GM12878 (cell line): ENCODE results near the gene HNRNPF. TPM values are rescaled to one million over a fixed set of nuclear protein-coding genes. Genes with fewer than 3 reads are reported as not detected.

Experiments used
- ATAC-seq: fragments of 200-7000 bp; cut with Tn5 transposase; 3 replicates; pipeline ENCODE4 v1.9.1; 2020; ENCODE audit warnings: mild to moderate bottlenecking, moderate library complexity
- BruUV-seq: library from RNA; stranded (reverse); fragments of 400-500 nt; replicated peaks from 2 replicates; lab custom pipeline; 2021; lab: Mats Ljungman, UMichigan
- CTCF ChIA-PET: fragments of 300-600 bp; sonication (Branson Sonifier 250); formaldehyde crosslinking; extraction: SDS; loops from one replicate; lab custom pipeline; 2021; ENCODE audit warnings: inconsistent platforms; lab: Yijun Ruan, JAX
- POLR2A ChIA-PET: fragments of 350-600 bp; formaldehyde crosslinking; extraction: SDS; loops from one replicate; lab custom pipeline; 2021; ENCODE audit warnings: inconsistent platforms; lab: Charles Lee
- RAD21 ChIA-PET: fragments of 300-600 bp; sonication (Branson Sonifier 250); formaldehyde crosslinking; loops from one replicate; lab custom pipeline; 2023; ENCODE audit warnings: antibody characterized with exemption; ENCODE audit not compliant: unreplicated experiment; lab: Charles Lee
- SMC1A ChIA-PET: fragments of 300-600 bp; sonication (Branson Sonifier 250); formaldehyde crosslinking; loops from one replicate; lab custom pipeline; 2023; ENCODE audit not compliant: unreplicated experiment, uncharacterized antibody; lab: Charles Lee
- DNase-seq: peaks from one replicate; pipeline ENCODE4 v3.0.0-alpha.2; 2011; ENCODE audit warnings: low read depth, low spot score
- FAIRE-seq: peaks from 3 replicates; lab custom pipeline; 2011; peaks lifted over from hg19 to GRCh38; lab: Jason Lieb, UNC
- H2AFZ ChIP-seq: 2 replicates; pipeline ENCODE4 v1.6.0; 2011; ENCODE audit warnings: low read depth, low read length, control low read depth; ENCODE audit not compliant: control insufficient read depth
- H3K27ac ChIP-seq: 2 replicates; pipeline ENCODE4 v1.5.1; 2011; ENCODE audit warnings: control low read depth; ENCODE audit not compliant: control insufficient read depth, insufficient read depth
- H3K27me3 ChIP-seq, 2 experiments: replicated peaks in 1 of 2; 2 replicates each; pipeline versions ENCODE4 v1.6.0 to v1.6.1; 2011; ENCODE audit warnings: low read length in 1 of 2; ENCODE audit not compliant: control insufficient read depth in 2 of 2, insufficient read depth in 2 of 2
- H3K36me3 ChIP-seq, 2 experiments: 2 replicates each; pipeline ENCODE4 v1.5.1; 2011; ENCODE audit warnings: low read length in 1 of 2; ENCODE audit not compliant: control insufficient read depth in 2 of 2, insufficient read depth in 2 of 2
- H3K4me1 ChIP-seq: 2 replicates; pipeline ENCODE4 v1.6.1; 2011; ENCODE audit warnings: mild to moderate bottlenecking, low read length, moderate library complexity, mixed read lengths; ENCODE audit not compliant: control insufficient read depth, insufficient read depth
- H3K4me2 ChIP-seq: 2 replicates; pipeline ENCODE4 v1.6.0; 2011; ENCODE audit warnings: control low read depth; ENCODE audit not compliant: control insufficient read depth, insufficient read depth
- H3K4me3 ChIP-seq: fragments of 200-600 bp; sonication (generic); 2 replicates; pipeline ENCODE4 v1.5.1; 2016
- H3K79me2 ChIP-seq: 2 replicates; pipeline ENCODE4 v1.6.0; 2011; ENCODE audit warnings: low read length; ENCODE audit not compliant: control insufficient read depth, insufficient read depth
- H3K9ac ChIP-seq: 2 replicates; pipeline ENCODE4 v1.8.0; 2011; ENCODE audit warnings: low read length, control low read depth, mixed read lengths; ENCODE audit not compliant: control insufficient read depth, insufficient read depth
- H3K9me3 ChIP-seq: replicated peaks from 3 replicates; pipeline ENCODE4 v1.5.1; 2011; ENCODE audit warnings: mild to moderate bottlenecking, low read length; ENCODE audit not compliant: control insufficient read depth, insufficient read depth
- H4K20me1 ChIP-seq: 2 replicates; pipeline ENCODE4 v1.6.0; 2011; ENCODE audit not compliant: control insufficient read depth, insufficient read depth
- CBFB ChIP-seq: IDR thresholded peaks from 2 replicates; pipeline ENCODE4 v1.6.1; 2016; ENCODE audit warnings: antibody characterized with exemption, low read depth
- NBN ChIP-seq: fragments of 450-650 bp; IDR thresholded peaks from 2 replicates; pipeline ENCODE4 v1.6.1; 2016
- WGBS: methylation state at CpG from one replicate; pipeline ENCODE4 v1.1.6; 2016; ENCODE audit warnings: low lambda C conversion rate; ENCODE audit not compliant: insufficient replicate concordance, insufficient coverage; ENCODE audit errors: missing lambda C conversion rate; 5-methylcytosine and 5-hydroxymethylcytosine counted together
- in situ Hi-C: fragments of 300-500 bp; cut with MboI; formaldehyde crosslinking; loops from 9 replicates; pipeline ENCODE4 v1.14.3; 2018; ENCODE audit warnings: mixed read lengths
- intact Hi-C: fragments of 100-400 bp; cut with micrococcal nuclease; formaldehyde crosslinking; loops from one replicate; pipeline ENCODE4 v1.14.2; 2022; ENCODE audit not compliant: unreplicated experiment
- polyA plus RNA-seq, 11 experiments: library from polyadenylated mRNA; depleted of rRNA in 4 of 11; unstranded in 6 of 11; stranded (reverse) in 5 of 11; fragments of >200 nt; fragmentation: Nextera tagmentation in 4 of 11; fragmentation: Illumina TruSeq in 1 of 11; extraction: Ambion mirVana in 4 of 11; extraction: Trizol in 1 of 11; gene quantifications; 1 replicate in 1 of 11; 2 replicates in 10 of 11; pipeline versions ENCODE4 v1.2.1 to v1.2.3, GENCODE V29; 2011 to 2016; ENCODE audit warnings: inconsistent platforms in 2 of 11, missing spikeins in 2 of 11, low read depth in 1 of 11
- total RNA-seq, 4 experiments: library from RNA; depleted of rRNA in 3 of 4; stranded (reverse); fragments of >200 nt in 3 of 4; fragmentation: Illumina TruSeq in 1 of 4; extraction: Trizol in 1 of 4; gene quantifications; 2 replicates each; pipeline versions ENCODE4 v1.2.1 to v1.2.3, GENCODE V29; 2013 to 2021
- TF ChIP-seq, protein P1 (sequence below): fragments of 450-650 bp; IDR thresholded peaks from 2 replicates; pipeline ENCODE4 v1.6.1; 2017; ENCODE audit warnings: mild to moderate bottlenecking, moderate library complexity

Gene HNRNPF
- total and polyA plus RNA-seq, 10 of the 15 experiments (the other 5 are each of a cell fraction or from before 2014, with no cell fraction given), result 156 to 373 (median 293) TPM

DNA sequence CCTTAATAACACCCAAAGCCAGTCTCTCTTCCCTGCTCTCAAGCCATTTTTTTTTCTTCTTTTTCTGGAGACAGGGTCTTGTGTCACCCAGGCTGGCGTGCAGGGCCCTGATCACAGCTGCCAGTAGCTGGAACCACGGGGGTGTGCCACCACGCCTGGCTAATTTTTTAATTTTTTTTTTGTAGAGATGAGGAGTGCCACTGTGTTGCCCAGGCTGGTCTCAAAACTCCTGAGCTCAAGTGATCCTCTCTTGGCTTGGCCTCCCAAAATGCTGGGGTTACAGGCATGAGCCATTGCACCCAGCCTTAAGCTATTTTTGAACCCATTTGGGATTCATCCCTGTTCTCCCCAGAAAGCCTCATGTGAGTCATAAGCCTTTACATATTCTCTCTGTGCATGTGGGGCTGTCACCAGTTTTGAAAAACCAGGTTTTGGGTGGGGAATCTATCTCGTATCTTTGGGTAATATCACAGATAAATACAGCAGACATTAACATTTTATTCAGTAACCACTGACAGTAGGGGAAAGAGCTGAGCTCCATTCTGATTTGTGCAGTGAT lies 43.4 kb upstream of the HNRNPF start:
- intact Hi-C loops (no loop called here), in situ Hi-C loops (loop anchor here (5.0 kb wide), 1 partner anchor 55 kb away; no protein-coding TSS in a partner anchor)
- Histone ChIP-seq H3K9me3 (no peaks in the 10 kb centered on the region), H4K20me1 (no peaks in the 10 kb centered on the region), H3K36me3 (no peaks in the 10 kb centered on the region), H3K4me2 (peak overlapping the region; percentile 89; the same call in 1 of the 2 replicates), H3K27ac (peak overlapping the region; percentile 71), H3K4me1 (peaks cover 33% of the 10 kb centered on the region), H2AFZ (no peak overlapping the region), H3K9ac (peak overlapping the region; percentile 36; the same call in 1 of the 2 replicates), H3K27me3 (no peaks in the 10 kb centered on the region), H3K79me2 (peaks cover 14% of the 10 kb centered on the region), H3K4me3 (no peak overlapping the region)
- SMC1A ChIA-PET, result interaction anchor here (0.7 to 2.4 kb wide), 7 partner anchors 10 to 62 kb away, joined by 3 to 10 read pairs (median 3); no protein-coding TSS in a partner anchor
- no peak for DNase-seq
- TF ChIP-seq, protein P1, sequence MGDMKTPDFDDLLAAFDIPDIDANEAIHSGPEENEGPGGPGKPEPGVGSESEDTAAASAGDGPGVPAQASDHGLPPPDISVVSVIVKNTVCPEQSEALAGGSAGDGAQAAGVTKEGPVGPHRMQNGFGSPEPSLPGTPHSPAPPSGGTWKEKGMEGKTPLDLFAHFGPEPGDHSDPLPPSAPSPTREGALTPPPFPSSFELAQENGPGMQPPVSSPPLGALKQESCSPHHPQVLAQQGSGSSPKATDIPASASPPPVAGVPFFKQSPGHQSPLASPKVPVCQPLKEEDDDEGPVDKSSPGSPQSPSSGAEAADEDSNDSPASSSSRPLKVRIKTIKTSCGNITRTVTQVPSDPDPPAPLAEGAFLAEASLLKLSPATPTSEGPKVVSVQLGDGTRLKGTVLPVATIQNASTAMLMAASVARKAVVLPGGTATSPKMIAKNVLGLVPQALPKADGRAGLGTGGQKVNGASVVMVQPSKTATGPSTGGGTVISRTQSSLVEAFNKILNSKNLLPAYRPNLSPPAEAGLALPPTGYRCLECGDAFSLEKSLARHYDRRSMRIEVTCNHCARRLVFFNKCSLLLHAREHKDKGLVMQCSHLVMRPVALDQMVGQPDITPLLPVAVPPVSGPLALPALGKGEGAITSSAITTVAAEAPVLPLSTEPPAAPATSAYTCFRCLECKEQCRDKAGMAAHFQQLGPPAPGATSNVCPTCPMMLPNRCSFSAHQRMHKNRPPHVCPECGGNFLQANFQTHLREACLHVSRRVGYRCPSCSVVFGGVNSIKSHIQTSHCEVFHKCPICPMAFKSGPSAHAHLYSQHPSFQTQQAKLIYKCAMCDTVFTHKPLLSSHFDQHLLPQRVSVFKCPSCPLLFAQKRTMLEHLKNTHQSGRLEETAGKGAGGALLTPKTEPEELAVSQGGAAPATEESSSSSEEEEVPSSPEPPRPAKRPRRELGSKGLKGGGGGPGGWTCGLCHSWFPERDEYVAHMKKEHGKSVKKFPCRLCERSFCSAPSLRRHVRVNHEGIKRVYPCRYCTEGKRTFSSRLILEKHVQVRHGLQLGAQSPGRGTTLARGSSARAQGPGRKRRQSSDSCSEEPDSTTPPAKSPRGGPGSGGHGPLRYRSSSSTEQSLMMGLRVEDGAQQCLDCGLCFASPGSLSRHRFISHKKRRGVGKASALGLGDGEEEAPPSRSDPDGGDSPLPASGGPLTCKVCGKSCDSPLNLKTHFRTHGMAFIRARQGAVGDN, result no peak
- no peak for TF ChIP-seq CBFB
- 0 out of 2 replicates have a peak, but pooled peaks have one; percentile 7 for TF ChIP-seq NBN
- CTCF ChIA-PET, result interaction anchor here (1.2 kb wide), 2 partner anchors 17 to 248 kb away, joined by 3 read pairs; no protein-coding TSS in a partner anchor
- no TSS peak for BruUV-seq
- no peak for ATAC-seq
- RAD21 ChIA-PET, result interaction anchor here (0.9 to 1.4 kb wide), 3 partner anchors 13 to 48 kb away, joined by 3 to 5 read pairs (median 4); no protein-coding TSS in a partner anchor
- FAIRE-seq, result no peak
- 9% methylated on average over 4 of the region's 4 CpGs for WGBS
- POLR2A ChIA-PET, result interaction anchor here (0.7 to 1.2 kb wide), 3 partner anchors 10 to 35 kb away, joined by 3 to 4 read pairs (median 3); partner anchors contain the start of gene ZNF487
